ENCODE results near the gene ALK.

Gene ALK

GRCh38 chr2:29847886-29848285, 73.5 kb downstream of the ALK start:
- TF ChIP-seq CTCF (IDR thresholded peaks at IDR 0.05): no peak
- H3K27ac ChIP-seq: no peak overlapping the region
- no peak for DNase-seq (ENCODE audit: low spot score)
- no peak overlapping the region for H3K4me3 ChIP-seq

- DNase-seq (ENCODE audit: low spot score): no peak
- H3K4me3 ChIP-seq: no peak overlapping the region
- TF ChIP-seq CTCF (IDR thresholded peaks at IDR 0.05): no peak
- H3K27ac ChIP-seq: no peak overlapping the region
Measured at GRCh38 chr2:29844713-29845326, 76.6 kb downstream of the ALK start.

GRCh38 chr2:29841386-29842004, 79.9 kb downstream of the ALK start:
- Histone ChIP-seq H3K4me3 (no peak overlapping the region), H3K27ac (no peak overlapping the region)
- peak; percentile 42 for TF ChIP-seq CTCF (IDR thresholded peaks at IDR 0.05)
- no peak for DNase-seq (ENCODE audit: low spot score)

GRCh38 chr2:29839306-29839705, 82.1 kb downstream of the ALK start:
- no peak for TF ChIP-seq CTCF (IDR thresholded peaks at IDR 0.05)
- Histone ChIP-seq H3K27ac (no peak overlapping the region), H3K4me3 (no peak overlapping the region)
- DNase-seq (ENCODE audit: low spot score): no peak

GRCh38 chr2:29837925-29838324, 83.5 kb downstream of the ALK start:
- H3K4me3 ChIP-seq: no peak overlapping the region
- DNase-seq (ENCODE audit: low spot score): no peak
- no peak overlapping the region for H3K27ac ChIP-seq
- no peak for TF ChIP-seq CTCF (IDR thresholded peaks at IDR 0.05)

GRCh38 chr2:29834624-29835023, 86.8 kb downstream of the ALK start:
- H3K27ac ChIP-seq: no peak overlapping the region
- no peak for DNase-seq (ENCODE audit: low spot score)
- TF ChIP-seq CTCF (IDR thresholded peaks at IDR 0.05): no peak
- no peak overlapping the region for H3K4me3 ChIP-seq

- no peak for TF ChIP-seq CTCF (IDR thresholded peaks at IDR 0.05)
- H3K27ac ChIP-seq: no peak overlapping the region
- H3K4me3 ChIP-seq: no peak overlapping the region
- DNase-seq (ENCODE audit: low spot score): no peak
Measured at GRCh38 chr2:29834036-29834540, 87.3 kb downstream of the ALK start.
